K562 (cell line): ENCODE data around the gene NOCT.

Source experiments
- CC2D1A ChIP-seq: fragments of 450-650 bp; IDR thresholded peaks from 2 replicates; pipeline ENCODE4 v1.6.1; 2017; ENCODE audit warnings: mild to moderate bottlenecking
- CREB1 ChIP-seq, 2 experiments: sonication (generic) in 1 of 2; formaldehyde crosslinking in 1 of 2; IDR thresholded peaks; 2 replicates each; pipeline versions ENCODE4 v1.6.1 to v1.8.0; 2012 to 2022; ENCODE audit warnings: inconsistent platforms in 1 of 2, mild to moderate bottlenecking in 1 of 2, missing genetic modification reagents in 1 of 2, moderate library complexity in 1 of 2
- CTBP1 ChIP-seq: fragments of 450-650 bp; IDR thresholded peaks from 2 replicates; pipeline ENCODE4 v1.6.1; 2016; ENCODE audit warnings: borderline replicate concordance
- DNMT1 ChIP-seq: fragments of 450-650 bp; IDR thresholded peaks from 2 replicates; pipeline ENCODE4 v1.6.1; 2016; ENCODE audit warnings: antibody characterized with exemption, mild to moderate bottlenecking
- FOXM1 ChIP-seq, 2 experiments: fragments of 450-650 bp in 1 of 2; sonication (generic) in 1 of 2; formaldehyde crosslinking in 1 of 2; IDR thresholded peaks; 2 replicates each; pipeline versions ENCODE4 v1.6.1 to v1.9.0; 2017 to 2022; ENCODE audit warnings: low read depth in 2 of 2, mild to moderate bottlenecking in 2 of 2, missing genetic modification reagents in 1 of 2, moderate library complexity in 1 of 2
- POLR2A ChIP-seq: fragments of 450-650 bp; conservative IDR thresholded peaks from 2 replicates; pipeline ENCODE4 v1.6.1; 2016
- RBM39 ChIP-seq: fragments of 200-400 bp; formaldehyde crosslinking; optimal IDR thresholded peaks from 2 replicates; pipeline ENCODE3; 2018; ENCODE audit warnings: low read depth, low read length
- RCOR1 ChIP-seq, 2 experiments: IDR thresholded peaks; 2 replicates each; pipeline ENCODE4 v1.6.1; 2012; ENCODE audit warnings: low read depth in 2 of 2, low read length in 2 of 2, borderline replicate concordance in 1 of 2, improper control_type of control experiment in 1 of 2
- RNF2 ChIP-seq: sonication (generic); IDR thresholded peaks from 2 replicates; pipeline ENCODE4 v1.6.1; 2016
- SAP30 ChIP-seq: fragments of 200-600 bp; sonication (generic); IDR thresholded peaks from 2 replicates; pipeline ENCODE4 v1.6.1; 2012; ENCODE audit warnings: borderline replicate concordance, low read depth, mild to moderate bottlenecking, moderate library complexity, low read length, control low read depth, inconsistent platforms; ENCODE audit not compliant: insufficient read depth, poor library complexity, severe bottlenecking
- SOX6 ChIP-seq: fragments of 450-650 bp; IDR thresholded peaks from 2 replicates; pipeline ENCODE4 v1.6.1; 2014; ENCODE audit warnings: mild to moderate bottlenecking
- TCF7L2 ChIP-seq: fragments of 150-350 bp; IDR thresholded peaks from 2 replicates; pipeline ENCODE4 v1.6.1; 2016; ENCODE audit warnings: low read depth, mild to moderate bottlenecking, low read length, moderate library complexity
- ZBTB9 ChIP-seq: fragments of 450-650 bp; formaldehyde crosslinking; IDR thresholded peaks from 2 replicates; pipeline ENCODE4 v1.4.0; 2020; ENCODE audit warnings: mild to moderate bottlenecking, moderate library complexity
- TF ChIP-seq, protein P1 (sequence below), 3 experiments: IDR thresholded peaks in 2 of 3; conservative IDR thresholded peaks in 1 of 3; 2 replicates each; pipeline ENCODE4 v1.5.1; 2011 to 2012; ENCODE audit warnings: low read length in 3 of 3, mild to moderate bottlenecking in 3 of 3, control low read depth in 2 of 3, improper control_type of control experiment in 1 of 3, inconsistent platforms in 1 of 3, low read depth in 1 of 3, mixed read lengths in 1 of 3, moderate library complexity in 1 of 3; ENCODE audit not compliant: insufficient read depth in 2 of 3

DNA sequence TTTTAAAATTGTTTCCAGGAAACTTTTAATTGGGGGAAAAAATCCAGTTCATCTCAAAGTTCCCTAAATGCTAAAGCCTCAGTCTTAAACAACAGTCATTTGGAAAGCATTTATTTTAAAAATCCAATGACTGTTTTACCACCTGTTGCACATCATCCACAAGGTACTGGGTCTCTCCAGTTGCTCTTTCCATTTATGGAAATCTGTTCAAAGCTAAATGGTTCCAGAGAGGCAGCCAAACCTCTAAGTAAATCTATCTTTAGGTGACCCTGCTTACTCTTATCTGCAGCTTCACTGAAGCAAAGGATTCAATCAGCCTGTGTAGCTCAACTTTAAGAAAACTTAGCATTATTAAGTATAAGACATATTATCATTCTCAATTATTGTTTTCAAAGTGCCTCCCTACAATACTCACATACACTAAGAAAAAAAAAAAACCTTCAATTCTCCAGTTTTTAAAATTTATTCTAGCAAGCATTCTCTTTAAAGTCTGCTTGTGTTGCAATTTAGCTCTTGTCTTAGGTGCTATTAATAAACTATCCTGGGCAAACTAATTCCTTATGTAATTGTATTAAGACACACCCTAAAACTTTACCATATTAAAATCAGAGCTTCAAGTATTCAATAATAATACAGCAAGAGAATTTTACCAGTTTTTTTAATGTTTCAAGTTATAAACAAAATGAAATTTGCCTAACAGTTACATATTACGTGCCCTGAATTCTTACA lies 60.6 kb downstream of the NOCT start:
- TF ChIP-seq DNMT1 = no peak
- TF ChIP-seq TCF7L2 = no peak
- no peak for TF ChIP-seq SOX6
- TF ChIP-seq CTBP1 = no peak
- TF ChIP-seq, protein P1, sequence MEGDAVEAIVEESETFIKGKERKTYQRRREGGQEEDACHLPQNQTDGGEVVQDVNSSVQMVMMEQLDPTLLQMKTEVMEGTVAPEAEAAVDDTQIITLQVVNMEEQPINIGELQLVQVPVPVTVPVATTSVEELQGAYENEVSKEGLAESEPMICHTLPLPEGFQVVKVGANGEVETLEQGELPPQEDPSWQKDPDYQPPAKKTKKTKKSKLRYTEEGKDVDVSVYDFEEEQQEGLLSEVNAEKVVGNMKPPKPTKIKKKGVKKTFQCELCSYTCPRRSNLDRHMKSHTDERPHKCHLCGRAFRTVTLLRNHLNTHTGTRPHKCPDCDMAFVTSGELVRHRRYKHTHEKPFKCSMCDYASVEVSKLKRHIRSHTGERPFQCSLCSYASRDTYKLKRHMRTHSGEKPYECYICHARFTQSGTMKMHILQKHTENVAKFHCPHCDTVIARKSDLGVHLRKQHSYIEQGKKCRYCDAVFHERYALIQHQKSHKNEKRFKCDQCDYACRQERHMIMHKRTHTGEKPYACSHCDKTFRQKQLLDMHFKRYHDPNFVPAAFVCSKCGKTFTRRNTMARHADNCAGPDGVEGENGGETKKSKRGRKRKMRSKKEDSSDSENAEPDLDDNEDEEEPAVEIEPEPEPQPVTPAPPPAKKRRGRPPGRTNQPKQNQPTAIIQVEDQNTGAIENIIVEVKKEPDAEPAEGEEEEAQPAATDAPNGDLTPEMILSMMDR (IDR thresholded peaks at IDR 0.05 in 2 of 3, conservative IDR thresholded peaks at IDR 0.05 in 1 of 3; ENCODE audit: insufficient read depth in 2 of 3, low read depth in 1 of 3, low read length in 3 of 3) = no peak
- TF ChIP-seq RNF2 = no peak
- TF ChIP-seq SAP30 = no peak
- no peak for TF ChIP-seq POLR2A
- TF ChIP-seq RBM39 = no peak
- TF ChIP-seq FOXM1 (IDR thresholded peaks at IDR 0.05; ENCODE audit: low read depth) = no peak
- TF ChIP-seq FOXM1 (CRISPR knock-in tag; IDR thresholded peaks at IDR 0.05; ENCODE audit: low read depth) = no peak
- no peak for TF ChIP-seq RCOR1 (IDR thresholded peaks at IDR 0.05; ENCODE audit: borderline replicate concordance in 1 of 2, low read depth in 2 of 2, low read length in 2 of 2)
- no peak for TF ChIP-seq CREB1 (IDR thresholded peaks at IDR 0.05)
- no peak for TF ChIP-seq CREB1 (CRISPR knock-in tag; IDR thresholded peaks at IDR 0.05)
- no peak for TF ChIP-seq ZBTB9
- no peak for TF ChIP-seq CC2D1A
